Common myeloid progenitor, CD34-positive (primary cell): Measurements from ENCODE around the gene METTL1.

Experiments
- CTCF ChIA-PET: fragments of 350-600 bp; sonication (Branson Sonifier 250); formaldehyde crosslinking; loops from one replicate; lab custom pipeline; 2021; ENCODE audit warnings: antibody characterized with exemption; lab: Charles Lee
- POLR2A ChIA-PET: fragments of 350-600 bp; sonication (Branson Sonifier 250); formaldehyde crosslinking; loops from one replicate; lab custom pipeline; 2021; ENCODE audit warnings: antibody characterized with exemption; lab: Charles Lee
- DNase-seq, 3 donors: peaks; one replicate each; pipeline versions ENCODE4 v3.0.0 to v3.0.0-alpha.2; 2013
- H3K27ac ChIP-seq, 2 experiments: 1 replicate in 1 of 2; 2 replicates in 1 of 2; pipeline ENCODE4 v1.7.0; 2013; ENCODE audit warnings: inconsistent platforms in 2 of 2, low read length in 2 of 2, mild to moderate bottlenecking in 2 of 2, low read depth in 1 of 2, moderate library complexity in 1 of 2; ENCODE audit not compliant: severe bottlenecking in 2 of 2, insufficient read depth in 1 of 2, poor library complexity in 1 of 2
- H3K27me3 ChIP-seq, 5 experiments: replicated peaks in 2 of 5; 1 replicate in 3 of 5; 2 replicates in 2 of 5; pipeline versions ENCODE4 v1.6.1 to v1.7.0; 2013; ENCODE audit warnings: low read length in 4 of 5, mild to moderate bottlenecking in 2 of 5, moderate library complexity in 2 of 5, inconsistent platforms in 1 of 5; ENCODE audit not compliant: insufficient read depth in 5 of 5, control insufficient read depth in 4 of 5
- H3K36me3 ChIP-seq, 4 experiments: 1 replicate in 2 of 4; 2 replicates in 2 of 4; pipeline versions ENCODE4 v1.6.1 to v1.7.0; 2013; ENCODE audit warnings: low read length in 3 of 4, control low read depth in 1 of 4, mild to moderate bottlenecking in 1 of 4; ENCODE audit not compliant: control insufficient read depth in 4 of 4, insufficient read depth in 4 of 4
- H3K4me1 ChIP-seq, 4 experiments: 1 replicate in 3 of 4; 2 replicates in 1 of 4; pipeline versions ENCODE4 v1.6.1 to v1.7.1; 2013; ENCODE audit warnings: low read length in 3 of 4, mild to moderate bottlenecking in 3 of 4, control low read depth in 1 of 4, inconsistent platforms in 1 of 4, moderate library complexity in 1 of 4; ENCODE audit not compliant: control insufficient read depth in 4 of 4, insufficient read depth in 4 of 4; ENCODE audit errors: control extremely low read depth in 1 of 4
- H3K4me3 ChIP-seq, 7 experiments: 1 replicate in 4 of 7; 2 replicates in 3 of 7; pipeline versions ENCODE4 v1.5.1 to v1.7.0; 2013; ENCODE audit warnings: mild to moderate bottlenecking in 7 of 7, low read length in 6 of 7, moderate library complexity in 6 of 7, inconsistent platforms in 2 of 7, low read depth in 2 of 7, control low read depth in 1 of 7; ENCODE audit not compliant: insufficient read depth in 4 of 7, control insufficient read depth in 1 of 7; ENCODE audit errors: extremely low read depth in 1 of 7
- H3K9me3 ChIP-seq, 5 experiments: 1 replicate in 4 of 5; 2 replicates in 1 of 5; pipeline versions ENCODE4 v1.6.1 to v1.7.1; 2013; ENCODE audit warnings: low read length in 4 of 5, mild to moderate bottlenecking in 2 of 5, inconsistent platforms in 1 of 5, low read depth in 1 of 5, moderate library complexity in 1 of 5; ENCODE audit not compliant: control insufficient read depth in 4 of 5, insufficient read depth in 2 of 5; ENCODE audit errors: control extremely low read depth in 1 of 5
- WGBS: methylation state at CpG from one replicate; pipeline ENCODE4 v1.1.5; 2013; ENCODE audit not compliant: insufficient coverage; 5-methylcytosine and 5-hydroxymethylcytosine counted together

METTL1 gene

DNA sequence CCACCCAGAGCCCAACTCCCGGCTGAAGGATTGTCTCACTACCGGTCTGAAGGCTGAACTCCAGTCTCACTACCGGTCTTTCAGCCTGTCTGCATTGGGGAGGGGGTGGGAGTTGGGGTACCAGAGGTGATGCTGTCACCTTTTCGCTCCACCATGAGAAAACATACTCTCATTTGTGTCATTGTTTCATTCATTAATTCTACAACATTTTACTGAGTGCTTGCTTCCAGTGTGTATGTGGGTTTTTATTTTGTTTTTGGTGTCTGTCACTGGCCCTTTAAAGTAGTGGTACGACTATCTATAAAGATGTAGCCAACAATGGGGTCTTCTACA lies 19.3 kb downstream of the METTL1 start:
- peaks cover 0 to 4% (median 0%) of the 10 kb centered on the region in 5 experiments for H3K27me3 ChIP-seq
- WGBS: no CpG with 5 or more reads among the region's 5 CpGs
- H3K4me3 ChIP-seq: peak overlapping the region in 5 of 7 experiments; percentile 26 to 73 (median 35)
- H3K9me3 ChIP-seq: no peaks in the 10 kb centered on the region
- CTCF ChIA-PET: interaction anchor here (0.9 kb wide), 1 partner anchor 15 kb away, joined by 3 read pairs; no protein-coding TSS in a partner anchor
- H3K4me1 ChIP-seq: peaks cover 18 to 53% (median 48%) of the 10 kb centered on the region in 4 experiments
- POLR2A ChIA-PET: interaction anchor here (1.2 kb wide), 1 partner anchor 11 kb away, joined by 5 read pairs; no protein-coding TSS in a partner anchor
- peaks cover 2 to 33% (median 21%) of the 10 kb centered on the region in 4 experiments for H3K36me3 ChIP-seq
- peak overlapping the region; percentile 52 to 81 for H3K27ac ChIP-seq
- no peak for DNase-seq

DNA sequence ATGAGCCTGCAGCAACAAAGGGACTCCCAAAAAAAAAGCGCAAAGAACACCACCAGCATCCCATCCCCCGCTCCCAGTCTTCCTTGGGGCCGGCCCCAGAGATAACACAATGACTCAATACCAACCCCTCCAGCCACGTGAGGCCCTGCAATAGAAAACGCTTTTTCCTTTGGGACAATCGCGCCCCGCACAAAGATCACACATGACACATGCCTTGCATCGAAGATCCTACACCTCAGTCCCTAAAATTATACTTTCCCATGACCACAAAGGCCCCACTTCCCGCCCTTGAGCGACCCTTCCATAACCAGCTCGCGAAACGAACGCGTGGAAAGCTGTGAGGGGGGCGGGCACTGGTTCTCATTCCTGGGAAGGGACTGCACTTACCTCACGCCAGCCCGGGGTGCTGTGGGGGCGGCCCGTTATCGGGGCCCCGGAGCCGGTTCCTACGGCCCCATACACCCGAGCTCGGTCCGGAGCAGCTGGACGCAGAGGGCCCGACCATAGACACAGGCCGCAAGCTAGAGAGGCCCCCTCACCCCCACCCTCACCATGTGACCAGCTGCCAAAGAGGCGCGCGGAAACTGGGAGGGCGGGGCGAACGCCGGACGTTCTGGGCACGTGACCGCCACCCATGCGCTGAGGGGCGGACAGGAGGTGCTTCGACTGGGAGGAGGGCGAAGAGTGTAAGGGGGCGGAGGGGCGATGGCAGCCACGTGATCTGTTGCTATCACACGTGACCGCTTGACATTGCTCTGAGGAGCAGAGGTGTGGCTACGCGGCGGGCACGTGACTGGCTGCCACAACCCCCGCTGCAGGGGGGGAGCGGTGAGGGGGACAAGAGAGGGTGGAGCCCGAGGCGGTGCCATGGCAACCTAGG lies 19.9 kb downstream of the METTL1 start, which contains the start of gene CDK4:
Gene CDK4, minus strand, starts transcription at position 523 of the 880 bp plus-strand sequence. CDS start 593 bp downstream, outside the sequence.
- peak within 1 kb of the TSS; percentile 72 to 92 for H3K27ac ChIP-seq
- CTCF ChIA-PET: interaction anchor here (0.8 to 0.9 kb wide), 2 partner anchors 16 to 131 kb away, joined by 3 read pairs; no protein-coding TSS in a partner anchor
- POLR2A ChIA-PET: interaction anchor here (0.6 to 1.2 kb wide), 4 partner anchors 10 to 154 kb away, joined by 3 to 6 read pairs (median 4); partner anchors contain the start of genes EEF1AKMT3 and METTL1
- WGBS: 0% methylated on average over 42 of the region's 58 CpGs
- H3K36me3 ChIP-seq: peaks cover 2 to 37% (median 26%) of the 10 kb centered on the region in 4 experiments
- H3K27me3 ChIP-seq: peaks cover 0 to 4% (median 0%) of the 10 kb centered on the region in 5 experiments
- peak; percentile 100 for DNase-seq
- peaks cover 18 to 52% (median 48%) of the 10 kb centered on the region in 4 experiments for H3K4me1 ChIP-seq
- no peaks in the 10 kb centered on the region for H3K9me3 ChIP-seq
- peak within 1 kb of the TSS; percentile 46 to 92 (median 83) for H3K4me3 ChIP-seq

DNA sequence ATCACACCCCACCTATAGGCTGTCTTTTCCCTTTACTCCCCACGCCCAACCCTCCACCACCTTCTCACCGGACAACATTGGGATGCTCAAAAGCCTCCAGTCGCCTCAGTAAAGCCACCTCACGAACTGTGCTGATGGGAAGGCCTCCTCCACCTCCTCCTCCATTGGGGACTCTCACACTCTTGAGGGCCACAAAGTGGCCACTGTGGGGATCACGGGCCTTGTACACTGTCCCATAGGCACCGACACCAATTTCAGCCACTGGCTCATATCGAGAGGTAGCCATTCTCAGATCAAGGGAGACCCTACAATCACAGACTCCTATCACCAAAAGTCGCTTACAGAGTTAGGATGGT lies 20.5 kb downstream of the METTL1 start:
- Histone ChIP-seq H3K36me3 (peaks cover 2 to 44% (median 31%) of the 10 kb centered on the region in 4 experiments), H3K9me3 (no peaks in the 10 kb centered on the region), H3K27me3 (peaks cover 0 to 4% (median 0%) of the 10 kb centered on the region in 5 experiments), H3K4me1 (peaks cover 16 to 47% (median 42%) of the 10 kb centered on the region in 4 experiments), H3K27ac (peak overlapping the region; percentile 72 to 92), H3K4me3 (peak overlapping the region; percentile 46 to 92 (median 83))
- 15% methylated on average over 8 of the region's 8 CpGs for WGBS
- POLR2A ChIA-PET: interaction anchor here (1.2 kb wide), 1 partner anchor 10 kb away, joined by 5 read pairs; no protein-coding TSS in a partner anchor
- CTCF ChIA-PET: interaction anchor here (0.8 to 1.3 kb wide), 2 partner anchors 12 to 131 kb away, joined by 3 read pairs; no protein-coding TSS in a partner anchor
- no peak for DNase-seq

DNA sequence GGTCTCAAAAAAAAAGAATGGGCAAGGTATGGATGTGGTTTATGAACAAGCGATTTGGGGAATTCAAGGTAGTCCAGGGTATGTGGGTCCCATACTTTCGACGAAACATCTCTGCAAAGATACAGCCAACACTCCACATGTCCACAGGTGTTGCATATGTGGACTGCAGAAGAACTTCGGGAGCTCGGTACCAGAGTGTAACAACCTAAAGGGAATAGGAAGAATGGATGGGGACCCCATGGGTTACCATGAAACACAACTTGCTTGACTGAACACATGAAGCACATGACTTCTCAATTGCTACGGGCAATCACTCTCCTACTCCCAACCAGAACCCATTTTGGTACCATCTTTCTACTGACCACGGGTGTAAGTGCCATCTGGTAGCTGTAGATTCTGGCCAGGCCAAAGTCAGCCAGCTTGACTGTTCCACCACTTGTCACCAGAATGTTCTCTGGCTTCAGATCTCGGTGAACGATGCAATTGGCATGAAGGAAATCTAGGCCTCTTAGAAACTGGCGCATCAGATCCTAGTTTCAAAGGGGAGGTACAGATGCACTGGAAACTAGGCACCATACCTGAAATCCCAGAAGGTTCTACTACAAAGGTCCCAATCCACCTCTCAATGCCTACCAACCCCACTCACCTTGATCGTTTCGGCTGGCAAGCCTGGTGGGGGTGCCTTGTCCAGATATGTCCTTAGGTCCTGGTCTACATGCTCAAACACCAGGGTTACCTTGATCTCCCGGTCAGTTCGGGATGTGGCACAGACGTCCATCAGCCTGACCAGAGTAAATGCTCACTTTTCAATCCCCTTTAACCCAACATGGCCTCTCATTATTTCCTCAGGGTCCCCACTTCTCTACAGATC lies 21.1 kb downstream of the METTL1 start:
- peak overlapping the region; percentile 72 to 92 for H3K27ac ChIP-seq
- H3K4me3 ChIP-seq: peak overlapping the region in 5 of 7 experiments; percentile 74 to 92 (median 86)
- H3K4me1 ChIP-seq: peaks cover 14 to 43% (median 38%) of the 10 kb centered on the region in 4 experiments
- peaks cover 0 to under 1% (median 0%) of the 10 kb centered on the region in 5 experiments for H3K27me3 ChIP-seq
- WGBS: 95% methylated on average over 11 of the region's 15 CpGs
- H3K9me3 ChIP-seq: no peaks in the 10 kb centered on the region
- ChIA-PET CTCF (interaction anchor here (0.6 to 1.7 kb wide), 3 partner anchors 9 to 126 kb away, joined by 3 to 6 read pairs (median 3); no protein-coding TSS in a partner anchor), POLR2A (no interaction called here)
- DNase-seq: no peak
- H3K36me3 ChIP-seq: peaks cover 2 to 48% (median 33%) of the 10 kb centered on the region in 4 experiments

DNA sequence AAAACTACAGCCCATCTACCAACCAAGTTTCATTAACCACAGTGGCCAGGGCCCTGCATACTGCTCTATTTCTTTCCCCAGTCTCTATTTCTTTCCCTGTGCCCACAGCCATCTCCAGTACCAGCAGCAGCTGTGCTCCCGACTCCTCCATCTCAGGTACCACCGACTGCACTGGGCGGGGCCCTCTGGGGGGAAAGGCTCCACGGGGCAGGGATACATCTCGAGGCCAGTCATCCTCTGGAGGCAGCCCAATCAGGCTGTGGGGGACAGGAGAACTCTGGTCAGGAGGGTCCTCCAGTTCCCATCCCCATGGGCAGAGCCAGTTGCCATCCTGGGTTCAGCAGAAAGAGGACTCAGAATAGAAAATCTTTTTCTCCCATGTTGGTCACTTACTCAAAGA lies 22.8 kb downstream of the METTL1 start:
- peaks cover 2 to 48% (median 33%) of the 10 kb centered on the region in 4 experiments for H3K36me3 ChIP-seq
- 94% methylated on average over 5 of the region's 5 CpGs for WGBS
- CTCF ChIA-PET: interaction anchor here (1.1 kb wide), 1 partner anchor 34 kb away, joined by 3 read pairs; the partner anchor contains the start of gene TSFM

DNA sequence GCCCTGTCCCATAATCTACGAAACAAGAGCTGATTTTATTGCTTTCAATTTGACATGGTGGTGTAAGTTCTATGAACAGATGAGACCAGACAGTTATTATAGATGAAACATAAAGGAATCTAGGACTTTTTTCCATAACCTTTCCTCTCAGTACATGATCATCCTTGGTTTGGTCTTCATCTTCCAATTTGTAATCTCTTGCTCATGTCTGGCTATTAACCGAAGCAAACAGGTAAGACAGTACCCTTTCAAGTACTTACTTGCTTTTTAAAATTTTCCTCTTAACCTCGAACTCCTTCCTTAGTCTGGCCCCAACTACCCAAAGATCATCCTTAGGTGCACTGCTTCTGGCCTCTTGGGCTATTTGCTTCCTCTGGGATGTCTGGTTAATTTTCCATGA lies 25.9 kb downstream of the METTL1 start:
- POLR2A ChIA-PET: no interaction called here
- H3K4me1 ChIP-seq: peaks cover 14 to 45% (median 37%) of the 10 kb centered on the region in 4 experiments
- no peaks in the 10 kb centered on the region for H3K27me3 ChIP-seq
- H3K4me3 ChIP-seq: peak overlapping the region in 3 of 7 experiments; percentile 79 to 99 (median 89)
- no peaks in the 10 kb centered on the region for H3K9me3 ChIP-seq
- H3K36me3 ChIP-seq: peaks cover 2 to 44% (median 33%) of the 10 kb centered on the region in 4 experiments
- WGBS: 87% methylated on average over 3 of the region's 3 CpGs
- CTCF ChIA-PET: interaction anchor here (0.7 to 2.1 kb wide), 2 partner anchors 10 kb away, joined by 3 to 9 read pairs; no protein-coding TSS in a partner anchor
- no peak for DNase-seq
- H3K27ac ChIP-seq: peak overlapping the region in 1 of 2 experiments; percentile 98

More for the DNA sequence above, 22.8 kb downstream of the METTL1 start:
- no peaks in the 10 kb centered on the region for H3K27me3 ChIP-seq
- H3K4me3 ChIP-seq: no peak overlapping the region
- no peaks in the 10 kb centered on the region for H3K9me3 ChIP-seq
- H3K4me1 ChIP-seq: peaks cover 12 to 46% (median 39%) of the 10 kb centered on the region in 4 experiments
- no peak overlapping the region for H3K27ac ChIP-seq
- DNase-seq: no peak
- POLR2A ChIA-PET: no interaction called here
